NB4 (cell line): ENCODE data around the gene SPACA6.

ENCODE experiments used
- DNase-seq: peaks from one replicate; pipeline ENCODE4 v3.0.0; 2010; ENCODE audit warnings: low read depth
- H3K4me3 ChIP-seq: one replicate; pipeline ENCODE4 v1.5.1; 2011; ENCODE audit warnings: mild to moderate bottlenecking, low read depth, low read length, moderate library complexity
- MAX ChIP-seq: IDR thresholded peaks from 2 replicates; pipeline ENCODE4 v1.6.1; 2011; ENCODE audit warnings: low read depth, low read length
- MYC ChIP-seq: IDR thresholded peaks from 2 replicates; pipeline ENCODE4 v1.6.1; 2011; ENCODE audit warnings: low read depth, low read length
- POLR2A ChIP-seq: IDR thresholded peaks from 2 replicates; pipeline ENCODE4 v1.6.1; 2011; ENCODE audit warnings: mild to moderate bottlenecking; ENCODE audit not compliant: insufficient read length; ENCODE audit errors: extremely low read depth
- TF ChIP-seq, protein P1 (sequence below): IDR thresholded peaks from one replicate; pipeline ENCODE4 v1.5.1; 2012; ENCODE audit warnings: low read depth, low read length

Gene SPACA6

DNA sequence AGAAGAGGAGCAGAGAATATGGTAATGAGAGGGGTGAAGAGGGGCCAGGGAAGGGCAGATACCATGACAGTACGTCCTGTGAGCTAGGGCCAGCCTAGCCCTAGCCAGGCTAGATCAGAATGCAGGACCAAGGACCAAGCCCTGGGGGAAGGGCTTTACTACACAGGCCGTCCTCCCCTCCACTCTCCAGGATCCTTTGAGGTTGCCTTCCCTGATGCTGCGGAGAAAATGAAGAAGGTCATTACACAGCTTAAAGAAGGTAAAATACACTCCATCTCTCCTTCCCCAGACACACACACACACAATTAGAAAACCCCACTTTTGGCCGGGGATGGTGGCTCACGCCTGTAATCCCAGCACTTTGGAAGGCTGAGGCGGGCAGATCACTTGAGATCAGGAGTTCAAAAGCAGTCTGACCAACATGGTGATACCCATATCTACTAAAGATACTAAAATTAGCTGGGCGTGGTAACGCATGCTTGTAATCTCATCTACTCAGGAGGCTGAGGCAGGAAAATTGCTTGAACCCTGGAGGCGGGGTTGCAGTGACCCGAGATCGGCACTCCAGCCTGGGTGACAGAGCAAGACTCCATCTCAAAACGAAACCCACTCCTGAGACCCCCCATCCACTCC is 8.5 kb downstream of the SPACA6 start:
- DNase-seq = no peak
- no peak overlapping the region for H3K4me3 ChIP-seq
- TF ChIP-seq, protein P1, sequence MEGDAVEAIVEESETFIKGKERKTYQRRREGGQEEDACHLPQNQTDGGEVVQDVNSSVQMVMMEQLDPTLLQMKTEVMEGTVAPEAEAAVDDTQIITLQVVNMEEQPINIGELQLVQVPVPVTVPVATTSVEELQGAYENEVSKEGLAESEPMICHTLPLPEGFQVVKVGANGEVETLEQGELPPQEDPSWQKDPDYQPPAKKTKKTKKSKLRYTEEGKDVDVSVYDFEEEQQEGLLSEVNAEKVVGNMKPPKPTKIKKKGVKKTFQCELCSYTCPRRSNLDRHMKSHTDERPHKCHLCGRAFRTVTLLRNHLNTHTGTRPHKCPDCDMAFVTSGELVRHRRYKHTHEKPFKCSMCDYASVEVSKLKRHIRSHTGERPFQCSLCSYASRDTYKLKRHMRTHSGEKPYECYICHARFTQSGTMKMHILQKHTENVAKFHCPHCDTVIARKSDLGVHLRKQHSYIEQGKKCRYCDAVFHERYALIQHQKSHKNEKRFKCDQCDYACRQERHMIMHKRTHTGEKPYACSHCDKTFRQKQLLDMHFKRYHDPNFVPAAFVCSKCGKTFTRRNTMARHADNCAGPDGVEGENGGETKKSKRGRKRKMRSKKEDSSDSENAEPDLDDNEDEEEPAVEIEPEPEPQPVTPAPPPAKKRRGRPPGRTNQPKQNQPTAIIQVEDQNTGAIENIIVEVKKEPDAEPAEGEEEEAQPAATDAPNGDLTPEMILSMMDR = no peak
- TF ChIP-seq POLR2A (no peak), MAX (no peak), MYC (no peak)

- DNase-seq = no peak
These were observed 9.1 kb downstream of the SPACA6 start for GRCh38 chr19:51702103-51702824.

GRCh38 chr19:51702825-51703574 is 9.9 kb downstream of the SPACA6 start:
- DNase-seq = no peak
- no peak overlapping the region for H3K4me3 ChIP-seq
- no peak for TF ChIP-seq MAX
- no peak for TF ChIP-seq POLR2A
- TF ChIP-seq, protein P1 = no peak
- TF ChIP-seq MYC = no peak

More at GRCh38 chr19:51702103-51702824, 9.1 kb downstream of the SPACA6 start:
- TF ChIP-seq POLR2A (no peak), MAX (no peak), MYC (no peak)
- TF ChIP-seq, protein P1 = no peak
- H3K4me3 ChIP-seq = no peak overlapping the region

- peak overlapping the region; percentile 74 for H3K4me3 ChIP-seq
- DNase-seq = peak; percentile 96
- TF ChIP-seq MAX (no peak; the same call in none of the 2 replicates), POLR2A (peak; percentile 97), MYC (peak; percentile 73)
- TF ChIP-seq, protein P1 = peak; percentile 12
These were observed 10.7 kb downstream of the SPACA6 start for GRCh38 chr19:51703575-51704515.

DNA sequence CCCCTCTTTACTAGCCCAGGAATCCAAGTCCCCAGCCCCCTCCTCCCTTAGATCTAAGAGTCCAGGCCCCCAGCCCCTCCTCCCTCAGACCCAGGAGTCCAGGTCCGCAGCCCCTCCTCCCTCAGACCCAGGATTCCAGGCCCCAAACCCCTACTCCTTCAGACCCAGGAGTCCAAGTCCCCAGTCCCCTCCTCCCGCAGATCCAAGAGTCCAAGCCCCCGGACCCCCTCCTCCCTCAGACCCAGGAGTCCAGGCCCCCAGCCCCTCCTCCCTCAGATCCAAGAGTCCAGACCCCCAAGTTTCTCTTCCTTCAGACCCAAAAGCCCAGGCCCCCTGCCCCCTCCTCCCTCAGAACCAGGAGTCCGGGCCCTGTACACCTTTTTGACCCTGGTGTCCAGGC is 11.5 kb downstream of the SPACA6 start:
- H3K4me3 ChIP-seq = peak overlapping the region; percentile 74
- TF ChIP-seq POLR2A (no peak), MAX (no peak)
- TF ChIP-seq, protein P1 = no peak
- no peak for DNase-seq
